ENCODE results near the gene PIH1D1. TPM values are rescaled to one million over a fixed set of nuclear protein-coding genes. Genes with fewer than 3 reads are reported as not detected.

PIH1D1 gene
- total RNA-seq, 1 experiment from 2014 or later, result 153 TPM

DNA sequence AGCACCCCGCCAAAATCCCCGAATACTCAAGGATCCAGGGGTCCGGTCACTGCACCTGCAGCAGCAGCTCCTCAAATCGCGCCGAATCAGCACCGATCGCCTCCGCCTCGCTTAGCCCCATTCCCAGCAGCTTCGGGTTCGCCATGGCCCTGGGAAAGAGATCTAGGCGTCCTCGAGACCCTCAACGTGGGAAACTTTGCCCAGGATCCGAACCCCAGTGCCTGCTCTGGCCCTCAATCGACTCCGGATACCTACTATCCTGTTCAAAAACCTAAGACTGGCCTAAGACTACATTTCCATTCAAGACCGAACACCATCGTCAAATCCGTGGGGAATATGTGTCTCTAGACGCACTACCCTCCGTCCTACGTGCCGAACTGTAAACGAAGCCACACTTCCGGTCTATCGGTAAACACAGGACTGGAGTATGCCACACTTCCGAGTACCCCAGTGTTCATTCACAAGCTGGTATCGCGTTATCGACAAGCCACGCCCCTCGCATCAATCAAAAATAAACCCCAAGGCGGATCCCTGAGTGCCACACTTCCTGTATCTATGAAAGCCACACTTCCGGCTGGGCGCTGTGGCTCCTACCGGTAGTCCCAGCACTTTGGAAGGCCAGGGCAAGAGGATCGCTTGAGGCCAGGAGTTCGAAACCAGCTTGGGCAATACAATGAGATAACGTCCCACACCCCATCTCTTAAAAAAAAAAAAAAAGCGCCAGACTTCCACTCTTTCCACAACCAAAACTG is at the start of gene PIH1D1 (continued):
- TF ChIP-seq, protein P1, sequence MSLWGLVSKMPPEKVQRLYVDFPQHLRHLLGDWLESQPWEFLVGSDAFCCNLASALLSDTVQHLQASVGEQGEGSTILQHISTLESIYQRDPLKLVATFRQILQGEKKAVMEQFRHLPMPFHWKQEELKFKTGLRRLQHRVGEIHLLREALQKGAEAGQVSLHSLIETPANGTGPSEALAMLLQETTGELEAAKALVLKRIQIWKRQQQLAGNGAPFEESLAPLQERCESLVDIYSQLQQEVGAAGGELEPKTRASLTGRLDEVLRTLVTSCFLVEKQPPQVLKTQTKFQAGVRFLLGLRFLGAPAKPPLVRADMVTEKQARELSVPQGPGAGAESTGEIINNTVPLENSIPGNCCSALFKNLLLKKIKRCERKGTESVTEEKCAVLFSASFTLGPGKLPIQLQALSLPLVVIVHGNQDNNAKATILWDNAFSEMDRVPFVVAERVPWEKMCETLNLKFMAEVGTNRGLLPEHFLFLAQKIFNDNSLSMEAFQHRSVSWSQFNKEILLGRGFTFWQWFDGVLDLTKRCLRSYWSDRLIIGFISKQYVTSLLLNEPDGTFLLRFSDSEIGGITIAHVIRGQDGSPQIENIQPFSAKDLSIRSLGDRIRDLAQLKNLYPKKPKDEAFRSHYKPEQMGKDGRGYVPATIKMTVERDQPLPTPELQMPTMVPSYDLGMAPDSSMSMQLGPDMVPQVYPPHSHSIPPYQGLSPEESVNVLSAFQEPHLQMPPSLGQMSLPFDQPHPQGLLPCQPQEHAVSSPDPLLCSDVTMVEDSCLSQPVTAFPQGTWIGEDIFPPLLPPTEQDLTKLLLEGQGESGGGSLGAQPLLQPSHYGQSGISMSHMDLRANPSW (CRISPR knock-in tag; conservative IDR thresholded peaks at IDR 0.05; ENCODE audit: low read depth), result no peak
- TF ChIP-seq CREB1 (CRISPR knock-in tag; IDR thresholded peaks at IDR 0.05), result no peak
- TF ChIP-seq ZNF138 (CRISPR knock-in tag; conservative IDR thresholded peaks at IDR 0.05), result no peak
- no peak for TF ChIP-seq ZNF671 (CRISPR knock-in tag; IDR thresholded peaks at IDR 0.05)
- TF ChIP-seq ATF1 (CRISPR knock-in tag; IDR thresholded peaks at IDR 0.05), result no peak
- no peak for TF ChIP-seq SMAD3 (CRISPR knock-in tag; IDR thresholded peaks at IDR 0.05; ENCODE audit: borderline replicate concordance)
- TF ChIP-seq, protein P2, sequence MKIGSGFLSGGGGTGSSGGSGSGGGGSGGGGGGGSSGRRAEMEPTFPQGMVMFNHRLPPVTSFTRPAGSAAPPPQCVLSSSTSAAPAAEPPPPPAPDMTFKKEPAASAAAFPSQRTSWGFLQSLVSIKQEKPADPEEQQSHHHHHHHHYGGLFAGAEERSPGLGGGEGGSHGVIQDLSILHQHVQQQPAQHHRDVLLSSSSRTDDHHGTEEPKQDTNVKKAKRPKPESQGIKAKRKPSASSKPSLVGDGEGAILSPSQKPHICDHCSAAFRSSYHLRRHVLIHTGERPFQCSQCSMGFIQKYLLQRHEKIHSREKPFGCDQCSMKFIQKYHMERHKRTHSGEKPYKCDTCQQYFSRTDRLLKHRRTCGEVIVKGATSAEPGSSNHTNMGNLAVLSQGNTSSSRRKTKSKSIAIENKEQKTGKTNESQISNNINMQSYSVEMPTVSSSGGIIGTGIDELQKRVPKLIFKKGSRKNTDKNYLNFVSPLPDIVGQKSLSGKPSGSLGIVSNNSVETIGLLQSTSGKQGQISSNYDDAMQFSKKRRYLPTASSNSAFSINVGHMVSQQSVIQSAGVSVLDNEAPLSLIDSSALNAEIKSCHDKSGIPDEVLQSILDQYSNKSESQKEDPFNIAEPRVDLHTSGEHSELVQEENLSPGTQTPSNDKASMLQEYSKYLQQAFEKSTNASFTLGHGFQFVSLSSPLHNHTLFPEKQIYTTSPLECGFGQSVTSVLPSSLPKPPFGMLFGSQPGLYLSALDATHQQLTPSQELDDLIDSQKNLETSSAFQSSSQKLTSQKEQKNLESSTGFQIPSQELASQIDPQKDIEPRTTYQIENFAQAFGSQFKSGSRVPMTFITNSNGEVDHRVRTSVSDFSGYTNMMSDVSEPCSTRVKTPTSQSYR (CRISPR knock-in tag; IDR thresholded peaks at IDR 0.05), result no peak
- no peak for TF ChIP-seq SOX15 (CRISPR knock-in tag; IDR thresholded peaks at IDR 0.05)
- TF ChIP-seq, protein P3, sequence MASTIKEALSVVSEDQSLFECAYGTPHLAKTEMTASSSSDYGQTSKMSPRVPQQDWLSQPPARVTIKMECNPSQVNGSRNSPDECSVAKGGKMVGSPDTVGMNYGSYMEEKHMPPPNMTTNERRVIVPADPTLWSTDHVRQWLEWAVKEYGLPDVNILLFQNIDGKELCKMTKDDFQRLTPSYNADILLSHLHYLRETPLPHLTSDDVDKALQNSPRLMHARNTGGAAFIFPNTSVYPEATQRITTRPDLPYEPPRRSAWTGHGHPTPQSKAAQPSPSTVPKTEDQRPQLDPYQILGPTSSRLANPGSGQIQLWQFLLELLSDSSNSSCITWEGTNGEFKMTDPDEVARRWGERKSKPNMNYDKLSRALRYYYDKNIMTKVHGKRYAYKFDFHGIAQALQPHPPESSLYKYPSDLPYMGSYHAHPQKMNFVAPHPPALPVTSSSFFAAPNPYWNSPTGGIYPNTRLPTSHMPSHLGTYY (CRISPR knock-in tag; IDR thresholded peaks at IDR 0.05), result no peak
- TF ChIP-seq PRRX2 (CRISPR knock-in tag; IDR thresholded peaks at IDR 0.05), result no peak
- no peak for TF ChIP-seq ZNF396 (CRISPR knock-in tag; IDR thresholded peaks at IDR 0.05; ENCODE audit: borderline replicate concordance)
- no peak for TF ChIP-seq ETV6 (CRISPR knock-in tag; IDR thresholded peaks at IDR 0.05)
- TF ChIP-seq SMAD4 (CRISPR knock-in tag; IDR thresholded peaks at IDR 0.05), result peak; percentile 61; the same call in 1 of the 2 replicates
- TF ChIP-seq ESRRA (CRISPR knock-in tag; IDR thresholded peaks at IDR 0.05; ENCODE audit: borderline replicate concordance), result no peak
- no peak for TF ChIP-seq NFYB (CRISPR knock-in tag; conservative IDR thresholded peaks at IDR 0.05; ENCODE audit: low read depth)
- TF ChIP-seq FOXK1 (CRISPR knock-in tag; IDR thresholded peaks at IDR 0.05), result peak; percentile 98
- TF ChIP-seq, protein P4, sequence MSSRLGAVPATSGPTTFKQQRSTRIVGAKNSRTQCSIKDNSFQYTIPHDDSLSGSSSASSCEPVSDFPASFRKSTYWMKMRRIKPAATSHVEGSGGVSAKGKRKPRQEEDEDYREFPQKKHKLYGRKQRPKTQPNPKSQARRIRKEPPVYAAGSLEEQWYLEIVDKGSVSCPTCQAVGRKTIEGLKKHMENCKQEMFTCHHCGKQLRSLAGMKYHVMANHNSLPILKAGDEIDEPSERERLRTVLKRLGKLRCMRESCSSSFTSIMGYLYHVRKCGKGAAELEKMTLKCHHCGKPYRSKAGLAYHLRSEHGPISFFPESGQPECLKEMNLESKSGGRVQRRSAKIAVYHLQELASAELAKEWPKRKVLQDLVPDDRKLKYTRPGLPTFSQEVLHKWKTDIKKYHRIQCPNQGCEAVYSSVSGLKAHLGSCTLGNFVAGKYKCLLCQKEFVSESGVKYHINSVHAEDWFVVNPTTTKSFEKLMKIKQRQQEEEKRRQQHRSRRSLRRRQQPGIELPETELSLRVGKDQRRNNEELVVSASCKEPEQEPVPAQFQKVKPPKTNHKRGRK (CRISPR knock-in tag; IDR thresholded peaks at IDR 0.05; ENCODE audit: borderline replicate concordance), result no peak
- no peak for TF ChIP-seq MYBL2 (CRISPR knock-in tag; IDR thresholded peaks at IDR 0.05)
- TF ChIP-seq, protein P5, sequence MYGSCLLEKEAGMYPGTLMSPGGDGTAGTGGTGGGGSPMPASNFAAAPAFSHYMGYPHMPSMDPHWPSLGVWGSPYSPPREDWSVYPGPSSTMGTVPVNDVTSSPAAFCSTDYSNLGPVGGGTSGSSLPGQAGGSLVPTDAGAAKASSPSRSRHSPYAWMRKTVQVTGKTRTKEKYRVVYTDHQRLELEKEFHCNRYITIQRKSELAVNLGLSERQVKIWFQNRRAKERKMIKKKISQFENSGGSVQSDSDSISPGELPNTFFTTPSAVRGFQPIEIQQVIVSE (CRISPR knock-in tag; IDR thresholded peaks at IDR 0.05; ENCODE audit: borderline replicate concordance), result no peak
- TF ChIP-seq IRF2 (CRISPR knock-in tag; IDR thresholded peaks at IDR 0.05; ENCODE audit: borderline replicate concordance, low read depth), result no peak
- no peak for TF ChIP-seq CREM (CRISPR knock-in tag; IDR thresholded peaks at IDR 0.05)
- TF ChIP-seq ZNF219 (CRISPR knock-in tag; IDR thresholded peaks at IDR 0.05; ENCODE audit: borderline replicate concordance), result no peak
- TF ChIP-seq ZNF263 (CRISPR knock-in tag; IDR thresholded peaks at IDR 0.05; ENCODE audit: low read depth), result no peak
- no peak for TF ChIP-seq RORB (CRISPR knock-in tag; IDR thresholded peaks at IDR 0.05)
- TF ChIP-seq, protein P6, sequence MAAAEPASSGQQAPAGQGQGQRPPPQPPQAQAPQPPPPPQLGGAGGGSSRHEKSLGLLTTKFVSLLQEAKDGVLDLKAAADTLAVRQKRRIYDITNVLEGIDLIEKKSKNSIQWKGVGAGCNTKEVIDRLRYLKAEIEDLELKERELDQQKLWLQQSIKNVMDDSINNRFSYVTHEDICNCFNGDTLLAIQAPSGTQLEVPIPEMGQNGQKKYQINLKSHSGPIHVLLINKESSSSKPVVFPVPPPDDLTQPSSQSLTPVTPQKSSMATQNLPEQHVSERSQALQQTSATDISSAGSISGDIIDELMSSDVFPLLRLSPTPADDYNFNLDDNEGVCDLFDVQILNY (CRISPR knock-in tag; IDR thresholded peaks at IDR 0.05), result no peak
- TF ChIP-seq GTF2I (CRISPR knock-in tag; conservative IDR thresholded peaks at IDR 0.05), result no peak
- TF ChIP-seq, protein P7, sequence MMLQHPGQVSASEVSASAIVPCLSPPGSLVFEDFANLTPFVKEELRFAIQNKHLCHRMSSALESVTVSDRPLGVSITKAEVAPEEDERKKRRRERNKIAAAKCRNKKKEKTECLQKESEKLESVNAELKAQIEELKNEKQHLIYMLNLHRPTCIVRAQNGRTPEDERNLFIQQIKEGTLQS (CRISPR knock-in tag; conservative IDR thresholded peaks at IDR 0.05), result no peak
- TF ChIP-seq ELF4 (CRISPR knock-in tag; IDR thresholded peaks at IDR 0.05; ENCODE audit: low read depth), result no peak
- TF ChIP-seq, protein P8, sequence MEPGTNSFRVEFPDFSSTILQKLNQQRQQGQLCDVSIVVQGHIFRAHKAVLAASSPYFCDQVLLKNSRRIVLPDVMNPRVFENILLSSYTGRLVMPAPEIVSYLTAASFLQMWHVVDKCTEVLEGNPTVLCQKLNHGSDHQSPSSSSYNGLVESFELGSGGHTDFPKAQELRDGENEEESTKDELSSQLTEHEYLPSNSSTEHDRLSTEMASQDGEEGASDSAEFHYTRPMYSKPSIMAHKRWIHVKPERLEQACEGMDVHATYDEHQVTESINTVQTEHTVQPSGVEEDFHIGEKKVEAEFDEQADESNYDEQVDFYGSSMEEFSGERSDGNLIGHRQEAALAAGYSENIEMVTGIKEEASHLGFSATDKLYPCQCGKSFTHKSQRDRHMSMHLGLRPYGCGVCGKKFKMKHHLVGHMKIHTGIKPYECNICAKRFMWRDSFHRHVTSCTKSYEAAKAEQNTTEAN (CRISPR knock-in tag; IDR thresholded peaks at IDR 0.05), result no peak
